GM18511 (cell line): ENCODE data around the gene CYP24A1.

Experiments used
- ATAC-seq: cut with Tn5 transposase; IDR thresholded peaks from one replicate; pipeline ENCODE4 v1.9.1; 2021; ENCODE audit warnings: mild to moderate bottlenecking, moderate library complexity; ENCODE audit not compliant: unreplicated experiment

CYP24A1 gene

GRCh38 chr20:54173653-54174456, at the start of gene CYP24A1:
CYP24A1 (minus strand) TSS chr20:54173986; CDS start chr20:54173579, 407 bp downstream.
- ATAC-seq = peak; percentile 48

DNA sequence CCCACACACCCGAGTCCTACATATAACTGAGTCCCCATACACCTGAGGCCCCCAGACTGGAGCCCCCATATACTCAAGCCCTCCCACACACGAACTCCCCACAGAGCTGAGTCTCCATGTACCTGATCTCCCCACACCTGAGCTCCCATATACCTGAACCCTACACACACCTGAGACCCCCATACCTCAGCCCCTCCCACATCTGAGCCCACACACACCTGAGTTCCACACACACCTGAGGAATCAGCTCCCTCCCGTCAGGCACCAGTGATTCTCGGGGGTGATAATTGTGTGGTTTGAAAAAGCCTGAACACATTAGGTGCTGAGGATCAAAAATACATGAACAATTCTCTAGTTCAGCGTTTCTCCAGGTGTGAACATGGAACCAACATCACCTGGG, 49.5 kb upstream of the CYP24A1 start:
- ATAC-seq = no peak

DNA sequence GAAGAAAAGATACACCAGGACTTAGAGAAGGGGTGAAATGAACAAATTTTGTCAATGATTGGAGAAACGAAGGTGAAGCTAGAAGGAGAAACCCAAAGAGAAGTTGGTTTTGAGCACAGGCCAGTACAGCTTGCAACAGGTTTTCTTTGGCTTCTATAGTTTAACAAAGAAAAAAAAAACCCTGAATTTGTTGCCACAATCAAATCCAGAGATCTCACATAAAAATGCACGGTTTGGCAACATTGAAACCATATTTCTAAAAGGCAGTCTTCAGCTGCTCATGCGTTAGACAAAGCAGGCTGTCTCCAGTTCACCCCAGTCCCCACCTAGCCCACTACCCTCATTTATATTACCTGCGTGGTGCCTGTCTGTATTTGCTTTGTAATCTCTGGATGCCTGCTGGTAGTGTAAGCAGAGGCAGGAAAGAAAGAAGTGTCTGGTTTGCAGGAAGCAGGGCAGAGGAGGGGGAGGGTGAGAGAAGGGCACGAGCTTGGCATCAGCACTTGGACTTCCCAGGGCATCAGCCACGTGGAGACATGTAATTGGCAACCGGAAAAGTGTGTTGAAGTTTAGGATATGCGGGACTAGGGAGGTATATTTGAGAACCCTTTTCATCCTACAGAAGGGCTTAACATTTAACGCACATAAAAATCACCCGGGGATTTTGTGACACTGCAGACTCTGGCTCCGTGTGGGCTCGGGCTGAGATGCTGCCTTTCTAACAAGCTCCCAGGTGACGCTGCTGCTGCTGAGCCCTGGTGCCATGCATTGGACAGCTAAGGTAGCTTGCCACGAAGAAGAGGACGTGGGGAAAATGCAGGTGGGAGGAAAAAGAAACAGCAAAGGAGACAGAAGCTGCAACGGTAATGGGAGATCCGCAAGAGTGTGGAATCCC, 48.5 kb upstream of the CYP24A1 start:
- no peak for ATAC-seq

DNA sequence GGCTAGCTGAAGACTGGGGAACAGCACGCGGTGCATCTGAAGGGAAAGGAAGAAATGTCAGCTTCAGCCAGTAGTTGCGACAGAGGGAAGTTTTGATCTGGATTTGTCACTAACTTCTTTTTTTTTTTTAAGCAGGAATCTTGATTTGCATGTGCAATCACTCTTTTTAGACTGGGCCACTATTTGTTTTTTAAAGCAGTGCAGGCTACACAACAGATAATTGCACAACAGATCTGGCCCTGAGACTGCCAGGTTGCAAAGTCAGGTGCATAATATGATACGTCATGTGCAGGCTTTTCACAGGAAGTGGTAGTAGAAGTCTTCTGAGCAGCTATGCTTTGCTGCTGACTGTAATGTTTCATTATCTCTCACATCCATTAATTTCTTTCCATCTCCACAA, 47.6 kb upstream of the CYP24A1 start:
- no peak for ATAC-seq

GRCh38 chr20:54220722-54221121, 46.9 kb upstream of the CYP24A1 start:
- no peak for ATAC-seq

DNA sequence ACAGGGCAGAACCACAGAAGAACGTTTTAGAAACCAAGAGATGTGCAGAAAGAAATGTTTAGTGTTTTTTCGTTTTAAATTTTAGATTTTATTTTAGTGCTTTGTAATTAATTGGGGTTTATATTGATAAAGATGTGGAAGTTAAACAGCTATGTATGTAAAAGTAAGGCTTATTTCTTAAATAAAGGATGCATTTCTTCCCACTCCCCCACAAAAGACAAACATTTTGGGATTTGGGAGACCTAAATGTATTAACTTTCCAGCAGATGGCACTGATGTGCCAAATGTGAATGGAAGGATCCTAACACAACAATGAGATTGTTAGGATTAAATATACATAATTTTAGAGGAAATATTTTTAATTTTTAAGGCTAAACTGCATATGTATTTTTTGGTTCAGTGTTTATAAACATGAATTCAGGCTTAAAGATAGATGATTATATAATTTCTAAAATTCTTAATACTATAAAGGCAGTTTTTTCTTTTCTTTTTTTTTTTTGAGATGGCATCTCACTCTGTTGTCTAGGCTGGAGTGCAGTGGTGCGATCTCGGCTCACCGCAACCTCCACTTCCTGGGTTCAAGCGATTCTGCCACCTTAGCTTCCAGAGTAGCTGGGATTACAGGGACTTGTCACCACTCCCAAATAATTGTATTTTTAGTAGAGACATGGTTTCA, 46.1 kb upstream of the CYP24A1 start:
- ATAC-seq = no peak

- no peak for ATAC-seq
Measured at GRCh38 chr20:54218470-54218869, 44.7 kb upstream of the CYP24A1 start.

- ATAC-seq = no peak
Measured at GRCh38 chr20:54217762-54218161, 44.0 kb upstream of the CYP24A1 start.

- ATAC-seq = no peak
Measured at GRCh38 chr20:54215157-54215789, 41.5 kb upstream of the CYP24A1 start.

GRCh38 chr20:54214566-54214965, 40.8 kb upstream of the CYP24A1 start:
- ATAC-seq = no peak

DNA sequence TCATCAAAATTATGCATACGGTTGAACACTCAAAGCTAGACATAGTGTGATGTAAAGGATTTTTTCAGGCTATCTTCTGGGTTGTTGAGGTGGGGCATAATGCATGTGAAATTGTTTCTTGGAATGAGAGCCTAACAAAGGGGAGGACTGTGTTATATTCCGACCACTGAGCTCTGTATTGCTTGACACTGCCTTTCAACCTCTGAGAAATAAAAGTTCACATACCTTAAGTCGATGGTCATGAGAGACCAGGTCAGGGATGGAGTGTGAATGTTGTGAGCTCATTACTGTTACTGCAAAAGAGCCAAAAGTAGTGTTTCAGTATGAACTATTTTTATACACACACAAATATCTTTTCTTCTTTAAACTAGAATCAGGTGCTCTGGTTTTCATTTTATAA, 39.1 kb upstream of the CYP24A1 start:
- no peak for ATAC-seq

- no peak for ATAC-seq
Measured at GRCh38 chr20:54212226-54212625, 38.4 kb upstream of the CYP24A1 start.

GRCh38 chr20:54209216-54209813, 35.5 kb upstream of the CYP24A1 start:
- no peak for ATAC-seq

GRCh38 chr20:54208548-54209176, 34.9 kb upstream of the CYP24A1 start:
- ATAC-seq = peak; percentile 13

- ATAC-seq = peak; percentile 95
Measured at GRCh38 chr20:54207743-54208547, 34.2 kb upstream of the CYP24A1 start, which contains the start of gene PFDN4. PFDN4 (plus strand) TSS chr20:54208087; CDS start chr20:54208101, 14 bp downstream.

DNA sequence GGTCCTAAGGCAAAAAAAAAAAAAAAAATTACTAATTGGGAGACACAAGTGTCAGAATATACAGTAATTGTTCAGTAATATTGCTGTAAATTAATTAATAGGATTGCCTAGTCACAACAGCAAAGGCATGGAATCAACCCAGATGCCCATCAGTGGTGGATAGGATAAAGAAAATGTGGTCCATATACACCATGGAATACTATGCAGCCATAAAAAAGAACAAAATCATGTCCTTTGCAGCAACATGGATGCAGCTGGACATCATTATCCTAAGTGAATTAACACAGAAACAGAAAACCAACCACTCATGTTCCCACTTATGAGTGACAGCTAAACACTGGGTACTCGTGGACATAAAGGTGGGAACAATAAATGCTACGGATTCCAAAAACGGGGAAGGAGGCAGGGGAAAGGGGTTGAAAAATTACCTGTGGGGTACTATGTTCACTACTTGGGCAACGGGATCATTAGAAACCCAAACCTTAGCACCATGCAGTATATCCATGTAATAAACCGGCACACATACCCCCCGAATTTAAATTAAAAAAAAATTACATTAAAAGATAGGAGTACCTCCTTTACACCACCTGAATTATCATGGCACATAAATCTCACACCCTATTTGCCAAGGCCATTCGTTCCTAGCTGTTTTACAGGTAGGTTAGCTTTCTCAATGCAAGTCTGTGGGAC, 33.4 kb upstream of the CYP24A1 start:
- no peak for ATAC-seq

GRCh38 chr20:54205450-54205849, 31.7 kb upstream of the CYP24A1 start:
- ATAC-seq = no peak

DNA sequence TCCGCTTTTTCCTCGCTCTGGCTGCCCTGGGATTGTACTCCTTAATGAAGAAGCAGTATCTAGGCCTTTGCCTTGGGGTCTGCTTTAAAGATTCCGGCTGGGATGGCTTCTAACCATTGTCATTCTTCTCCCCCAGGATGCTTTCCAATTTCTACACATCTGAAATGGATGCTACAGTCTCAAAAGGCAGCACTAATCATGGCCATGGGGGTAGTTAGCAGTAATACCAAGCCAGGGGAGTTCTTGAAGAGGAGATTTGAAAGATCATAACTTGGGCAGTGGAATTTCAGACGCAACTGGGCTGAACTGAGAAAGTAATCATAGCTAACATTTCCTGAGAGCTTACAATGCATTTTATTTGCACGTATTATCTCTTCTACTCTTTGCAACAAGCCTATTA, 30.7 kb upstream of the CYP24A1 start:
- ATAC-seq = no peak
